Stimulated activated CD8-positive, alpha-beta memory T cell treated with anti-CD3 and anti-CD28 coated beads, Interleukin-7, amount 100 ng/mL, for 24 hours (primary cell): Measurements from ENCODE around the gene MACROD2.
"Not testable (repeated sequence)": the region's sequence is repeated elsewhere in the genome, so short reads cannot be mapped to it uniquely, and the experiment has no call there.

Experiments
- DNase-seq: peaks from one replicate; pipeline ENCODE4 v3.0.0-alpha.2; 2020; ENCODE audit warnings: low read depth

The MACROD2 gene

GRCh38 chr20:15176929-15177328, 1181.6 kb downstream of the MACROD2 start:
- DNase-seq: no peak

GRCh38 chr20:15178581-15178980, 1183.3 kb downstream of the MACROD2 start:
- no peak for DNase-seq

GRCh38 chr20:15179381-15179780, 1184.1 kb downstream of the MACROD2 start:
- DNase-seq: no peak

- DNase-seq: no peak
Measured at GRCh38 chr20:15179781-15180180, 1184.5 kb downstream of the MACROD2 start.

GRCh38 chr20:15185322-15185721, 1190.0 kb downstream of the MACROD2 start:
- DNase-seq: no peak

GRCh38 chr20:15185913-15186312, 1190.6 kb downstream of the MACROD2 start:
- DNase-seq: no peak

- no peak for DNase-seq
Measured at GRCh38 chr20:15187612-15188011, 1192.3 kb downstream of the MACROD2 start.

- no peak for DNase-seq
Measured at GRCh38 chr20:15188415-15188814, 1193.1 kb downstream of the MACROD2 start.

- DNase-seq: no peak
Measured at GRCh38 chr20:15191082-15191723, 1195.9 kb downstream of the MACROD2 start.

GRCh38 chr20:15195378-15195777, 1200.1 kb downstream of the MACROD2 start:
- DNase-seq: no peak

GRCh38 chr20:15196547-15197255, 1201.4 kb downstream of the MACROD2 start:
- no peak for DNase-seq

- not testable (repeated sequence) for DNase-seq
Measured at GRCh38 chr20:15198017-15198416, 1202.7 kb downstream of the MACROD2 start.

GRCh38 chr20:15199698-15200097, 1204.4 kb downstream of the MACROD2 start:
- DNase-seq: no peak

GRCh38 chr20:15200147-15200565, 1204.8 kb downstream of the MACROD2 start:
- DNase-seq: no peak

- no peak for DNase-seq
Measured at GRCh38 chr20:15201602-15202001, 1206.3 kb downstream of the MACROD2 start.

- DNase-seq: no peak
Measured at GRCh38 chr20:15204234-15204633, 1208.9 kb downstream of the MACROD2 start.

- no peak for DNase-seq
Measured at GRCh38 chr20:15205028-15205427, 1209.7 kb downstream of the MACROD2 start.

- no peak for DNase-seq
Measured at GRCh38 chr20:15205719-15206118, 1210.4 kb downstream of the MACROD2 start.

GRCh38 chr20:15209537-15209936, 1214.2 kb downstream of the MACROD2 start:
- DNase-seq: no peak

GRCh38 chr20:15214051-15214450, 1218.7 kb downstream of the MACROD2 start:
- DNase-seq: no peak

- DNase-seq: no peak
Measured at GRCh38 chr20:15220009-15220656, 1224.8 kb downstream of the MACROD2 start.

GRCh38 chr20:15220778-15221565, 1225.7 kb downstream of the MACROD2 start:
- no peak for DNase-seq
